NCI-H446 (cell line): ENCODE data around the gene DSCAM.

Source experiments
- DNase-seq, 2 experiments: peaks; one replicate each; lab custom pipeline; 2025; lab: John Stamatoyannopoulos, UW

DSCAM gene

GRCh38 chr21:40178726-40179125 is 668.2 kb downstream of the DSCAM start:
- DNase-seq: no peak

- DNase-seq: no peak
Measured at GRCh38 chr21:40177979-40178378, 669.0 kb downstream of the DSCAM start.

GRCh38 chr21:40176724-40177123 is 670.2 kb downstream of the DSCAM start:
- no peak for DNase-seq

- no peak for DNase-seq
Measured at GRCh38 chr21:40173816-40174215, 673.1 kb downstream of the DSCAM start.

- DNase-seq: no peak
Measured at GRCh38 chr21:40169971-40170370, 677.0 kb downstream of the DSCAM start.

- no peak for DNase-seq
Measured at GRCh38 chr21:40166291-40166843, 680.6 kb downstream of the DSCAM start.

- DNase-seq: no peak
Measured at GRCh38 chr21:40165773-40166070, 681.2 kb downstream of the DSCAM start.

- DNase-seq: no peak
Measured at GRCh38 chr21:40164905-40165772, 681.8 kb downstream of the DSCAM start.

- no peak for DNase-seq
Measured at GRCh38 chr21:40162075-40162474, 684.9 kb downstream of the DSCAM start.

GRCh38 chr21:40160911-40161310 is 686.0 kb downstream of the DSCAM start:
- no peak for DNase-seq

- no peak for DNase-seq
Measured at GRCh38 chr21:40158366-40158765, 688.6 kb downstream of the DSCAM start.

GRCh38 chr21:40155563-40155962 is 691.4 kb downstream of the DSCAM start:
- no peak for DNase-seq

GRCh38 chr21:40153351-40153750 is 693.6 kb downstream of the DSCAM start:
- DNase-seq: no peak

- DNase-seq: no peak
Measured at GRCh38 chr21:40152476-40152875, 694.5 kb downstream of the DSCAM start.

GRCh38 chr21:40151611-40152010 is 695.3 kb downstream of the DSCAM start:
- DNase-seq: peak in 1 of 2 experiments; percentile 72

GRCh38 chr21:40146216-40146837 is 700.6 kb downstream of the DSCAM start:
- DNase-seq: no peak

- DNase-seq: peak; percentile 41 to 49
Measured at GRCh38 chr21:40143822-40144525, 703.0 kb downstream of the DSCAM start.

- DNase-seq: no peak
Measured at GRCh38 chr21:40141621-40142020, 705.3 kb downstream of the DSCAM start.

GRCh38 chr21:40140675-40141074 is 706.3 kb downstream of the DSCAM start:
- DNase-seq: no peak

GRCh38 chr21:40139636-40140035 is 707.3 kb downstream of the DSCAM start:
- no peak for DNase-seq

GRCh38 chr21:40136571-40136970 is 710.4 kb downstream of the DSCAM start:
- no peak for DNase-seq

- no peak for DNase-seq
Measured at GRCh38 chr21:40134731-40135492, 712.0 kb downstream of the DSCAM start.
